Activated T-cell treated with anti-CD3 and anti-CD28 coated beads for 48 hours (primary cell): Measurements from ENCODE around the gene TPP1.

Source experiments
- DNase-seq: peaks from one replicate; pipeline ENCODE4 v3.0.0-alpha.2; 2020; ENCODE audit warnings: low read depth

The TPP1 gene

DNA sequence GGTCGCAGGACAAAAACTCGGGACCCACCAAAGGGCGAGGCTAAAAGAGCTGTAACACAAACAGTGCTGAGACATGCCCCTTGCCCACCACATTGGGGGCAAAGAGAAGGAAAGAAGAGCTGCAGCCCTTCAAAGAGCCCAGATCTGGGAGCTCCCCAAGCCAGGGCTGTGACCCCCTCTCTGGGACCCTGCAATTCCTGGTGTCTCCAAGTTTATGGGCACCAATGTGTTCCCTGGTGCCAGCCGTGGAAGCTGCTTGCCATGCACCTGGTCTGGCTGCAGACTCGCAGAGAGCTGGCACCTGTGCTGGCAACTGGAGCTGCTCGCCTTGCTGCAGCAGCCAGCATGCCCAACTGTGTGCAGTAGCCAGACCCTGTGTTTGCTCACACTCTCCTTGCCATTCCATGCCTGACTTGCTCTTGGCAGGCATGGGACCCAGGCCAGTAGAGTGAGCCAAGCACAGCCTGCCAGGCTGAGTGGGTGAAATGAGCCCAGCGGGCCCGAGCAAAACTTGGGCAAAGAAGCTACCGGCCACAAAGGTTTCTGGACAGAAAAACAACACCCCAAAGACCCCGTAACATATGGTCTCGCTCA lies 31.8 kb downstream of the TPP1 start:
- no peak for DNase-seq

DNA sequence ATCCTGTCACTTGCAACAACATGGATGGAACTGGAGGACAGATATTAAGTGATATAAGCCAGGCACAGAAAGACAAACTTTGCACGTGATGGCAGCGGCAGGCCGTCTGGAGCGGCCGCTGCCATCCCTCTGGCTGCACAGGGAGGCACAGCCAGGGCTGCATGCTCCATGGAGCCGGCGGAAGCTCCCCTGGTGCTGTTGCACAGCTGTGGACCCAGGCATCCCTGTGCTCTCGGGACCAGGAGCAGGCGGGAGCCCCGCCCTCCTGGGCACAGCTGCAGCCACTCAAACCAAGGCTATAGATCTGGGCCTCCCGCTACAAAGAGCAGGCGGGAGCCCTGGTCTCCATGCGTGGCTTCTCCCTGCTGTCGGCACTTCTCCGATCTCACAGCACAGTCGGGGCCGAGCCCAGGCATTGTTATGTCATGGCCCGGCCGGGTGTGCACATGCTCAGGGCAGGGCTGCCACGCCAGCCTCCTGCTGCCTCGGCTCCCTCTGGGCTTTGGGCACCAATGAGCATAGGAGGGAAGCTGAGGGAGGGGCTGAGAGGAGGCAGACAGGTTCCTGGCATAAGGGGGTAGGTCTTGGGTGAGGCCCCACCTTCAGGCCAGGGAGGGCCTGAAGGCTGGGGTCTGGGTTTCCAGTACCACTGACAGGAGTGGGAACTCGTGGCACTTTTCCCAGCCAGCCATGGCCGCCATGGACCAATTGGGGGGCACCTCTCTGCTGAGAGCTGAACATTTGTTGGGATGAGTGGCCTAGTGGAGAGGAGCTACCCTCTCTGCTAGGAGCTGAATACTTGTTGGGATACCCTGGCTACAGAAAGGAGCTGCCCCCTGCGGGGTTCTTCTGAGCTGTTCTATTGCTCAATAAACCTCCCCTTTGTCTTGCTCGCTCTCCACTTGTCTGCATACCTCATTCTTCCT lies 32.5 kb downstream of the TPP1 start:
- DNase-seq: no peak

GRCh38 chr11:6584528-6584927 lies 34.7 kb downstream of the TPP1 start:
- no peak for DNase-seq

DNA sequence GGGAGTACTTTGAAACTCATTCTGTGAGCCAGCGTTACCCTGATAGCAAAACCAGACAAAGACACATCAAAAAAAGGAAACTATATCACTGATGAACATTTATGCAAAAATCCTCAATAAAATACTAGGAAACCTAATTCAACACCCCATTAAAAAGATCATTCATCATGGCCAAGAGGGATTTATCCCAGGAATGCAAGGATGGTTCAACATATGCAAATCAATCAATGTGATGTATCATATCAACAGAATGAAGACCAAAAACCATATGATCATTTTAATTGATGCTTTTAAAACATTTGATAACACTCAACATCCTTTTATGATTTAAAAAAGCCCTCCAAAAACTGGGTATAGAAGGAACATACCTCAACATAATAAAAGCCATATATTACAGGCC lies 35.6 kb downstream of the TPP1 start:
- DNase-seq: no peak

GRCh38 chr11:6579681-6580080 lies 39.5 kb downstream of the TPP1 start:
- no peak for DNase-seq

DNA sequence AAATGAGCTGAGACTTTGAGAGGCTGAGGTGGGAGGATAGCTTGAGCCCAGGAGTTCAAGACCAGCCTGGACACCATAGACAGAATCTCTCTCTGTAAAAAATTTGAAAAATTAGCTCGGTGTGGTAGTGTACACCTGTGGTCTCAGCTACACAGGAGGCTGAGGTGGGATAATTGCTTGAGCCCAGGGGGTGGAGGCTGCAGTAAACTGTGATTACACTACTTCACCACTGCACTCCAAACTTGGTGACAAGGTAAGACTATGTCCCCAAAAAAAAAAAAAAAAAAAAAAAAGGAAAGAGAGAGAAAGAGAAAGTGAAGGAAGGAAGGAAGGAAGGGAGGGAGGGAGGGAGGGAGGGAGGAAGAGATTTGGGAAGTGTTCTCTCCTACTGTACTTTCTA lies 41.1 kb downstream of the TPP1 start:
- DNase-seq: no peak

DNA sequence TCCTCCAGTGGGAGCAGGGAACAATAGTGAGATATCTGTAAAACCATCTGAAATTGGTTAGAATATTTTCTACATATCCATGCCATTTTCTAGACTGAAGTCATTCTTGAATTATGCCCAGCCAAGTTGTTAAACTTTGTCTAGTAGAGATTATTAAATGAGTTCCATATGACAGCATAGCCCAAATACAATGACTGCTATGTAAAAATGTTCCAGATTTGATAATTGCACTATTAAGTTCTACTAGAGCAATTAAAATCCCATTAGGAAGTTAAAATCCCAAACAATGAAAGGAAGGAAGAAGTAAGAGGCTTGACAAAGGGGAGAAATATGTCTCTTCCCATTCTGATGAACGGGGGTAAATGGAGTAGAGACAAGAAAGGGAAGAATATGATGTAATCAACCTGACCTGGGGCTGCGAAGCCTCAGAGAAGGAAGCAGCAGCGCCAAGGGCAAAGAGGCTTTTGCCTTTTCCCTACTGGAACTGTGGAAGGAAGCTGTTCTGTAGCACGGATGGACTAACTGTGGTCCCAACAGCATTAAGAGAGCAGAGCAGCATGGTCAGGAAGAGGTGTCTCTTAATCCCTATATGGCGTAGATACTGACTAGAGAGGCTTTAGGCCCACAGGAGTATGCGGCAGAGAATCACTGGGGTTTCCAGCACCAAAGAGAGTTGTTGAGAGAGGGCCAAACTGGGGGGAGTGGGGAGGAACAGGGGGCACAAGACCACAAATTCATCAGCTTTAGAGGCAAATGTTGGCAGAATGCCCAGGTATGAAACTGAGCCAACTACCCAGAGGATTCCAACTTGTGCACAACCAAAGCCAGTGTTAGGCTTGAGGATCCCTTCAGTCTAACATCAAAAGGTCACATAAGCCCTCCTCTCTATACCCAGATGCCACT lies 42.5 kb downstream of the TPP1 start:
- no peak for DNase-seq

DNA sequence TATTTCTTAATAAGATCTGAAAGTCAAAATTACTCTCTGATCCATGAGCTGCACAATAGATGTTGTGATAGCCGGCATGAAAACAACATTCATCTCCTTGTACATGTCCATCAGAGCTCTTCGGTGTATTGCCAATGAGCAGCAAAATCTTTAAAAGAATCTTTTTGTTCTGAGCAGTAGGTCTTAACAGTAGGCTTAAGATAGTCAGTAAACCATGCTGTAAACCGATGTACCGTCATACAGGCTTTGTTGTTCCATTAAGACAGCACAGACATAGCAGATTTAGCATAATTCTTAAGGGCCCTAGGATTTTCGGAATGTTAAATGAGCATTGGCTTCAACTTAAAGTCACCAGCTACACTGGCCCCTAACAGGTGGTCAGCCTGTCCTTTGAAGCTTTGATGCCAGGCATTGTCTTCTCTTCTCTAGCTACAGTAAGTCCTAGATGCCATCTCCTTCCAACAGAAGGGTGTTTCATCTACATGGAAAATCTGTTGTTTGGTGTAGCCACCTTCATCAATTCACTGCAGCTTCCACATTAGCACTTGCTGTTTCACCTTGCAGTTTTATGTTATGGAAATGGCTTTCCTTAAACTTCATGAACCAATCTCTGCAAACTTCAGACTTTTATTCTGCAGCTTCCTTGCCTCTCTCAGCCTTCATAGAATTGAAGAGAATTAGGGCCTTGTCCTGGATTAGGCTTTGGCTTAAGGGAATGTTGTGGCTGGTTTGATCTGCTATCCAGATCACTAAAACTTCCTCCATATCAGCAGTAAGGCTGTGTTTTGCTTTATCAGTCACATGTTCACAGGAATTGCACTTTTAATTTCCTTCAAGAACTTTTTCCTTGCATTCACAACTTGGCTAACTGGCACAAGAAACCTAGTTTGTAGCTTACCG lies 44.2 kb downstream of the TPP1 start:
- no peak for DNase-seq

- DNase-seq: no peak
These were observed 47.0 kb downstream of the TPP1 start for GRCh38 chr11:6572215-6572614.

- no peak for DNase-seq
These were observed 47.7 kb downstream of the TPP1 start for GRCh38 chr11:6571434-6572008.

DNA sequence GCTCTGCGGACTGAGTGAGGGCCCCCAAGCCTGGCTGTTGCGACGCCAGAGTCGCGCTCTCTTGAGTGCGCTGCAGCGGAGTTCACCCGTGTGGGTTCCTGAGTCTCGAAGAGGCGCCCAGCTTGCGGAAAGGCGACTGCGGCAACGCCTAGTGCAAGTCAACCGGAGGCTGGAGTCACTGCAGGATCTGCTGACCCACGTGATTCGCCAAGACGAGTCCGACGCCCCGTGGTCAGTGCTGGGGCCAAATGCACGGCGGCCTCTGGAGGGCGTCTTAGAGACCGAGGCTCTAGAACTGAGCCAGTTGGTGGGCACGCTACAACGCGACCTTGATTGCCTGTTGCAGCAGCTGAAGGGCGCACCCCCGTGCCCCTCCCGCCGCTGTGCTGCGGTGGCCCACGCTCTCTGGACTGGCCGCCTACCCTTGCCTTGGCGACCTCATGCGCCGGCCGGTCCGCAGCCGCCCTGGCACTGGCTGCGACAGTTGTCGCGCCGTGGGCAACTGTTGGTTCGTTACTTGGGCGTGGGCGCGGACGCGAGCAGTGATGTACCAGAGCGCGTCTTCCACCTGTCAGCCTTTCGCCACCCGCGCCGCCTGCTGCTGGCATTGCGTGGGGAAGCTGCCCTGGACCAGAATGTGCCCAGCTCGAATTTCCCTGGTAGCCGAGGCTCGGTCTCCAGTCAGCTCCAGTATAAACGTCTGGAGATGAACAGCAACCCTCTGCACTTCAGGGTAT lies 48.4 kb downstream of the TPP1 start:
- no peak for DNase-seq

DNA sequence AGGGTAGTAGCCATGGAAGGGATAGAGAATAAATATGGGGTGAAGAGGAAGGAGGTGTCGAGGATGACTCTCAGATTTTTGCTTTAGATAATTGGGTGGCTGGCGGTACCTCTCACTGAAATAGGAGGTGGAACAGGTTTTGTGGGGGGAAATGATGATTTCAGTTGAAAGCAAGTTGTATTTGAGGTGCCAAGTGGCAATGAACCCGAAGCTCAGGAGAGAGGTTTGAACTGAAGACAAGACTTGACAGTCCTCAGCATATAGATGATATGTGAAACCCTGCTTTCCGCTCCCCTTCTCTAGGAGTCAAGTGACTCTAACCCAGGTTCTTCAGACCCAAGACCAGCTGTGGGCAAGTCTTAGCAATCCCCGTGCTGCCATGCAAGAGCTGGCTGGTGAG lies 49.5 kb downstream of the TPP1 start:
- no peak for DNase-seq

DNA sequence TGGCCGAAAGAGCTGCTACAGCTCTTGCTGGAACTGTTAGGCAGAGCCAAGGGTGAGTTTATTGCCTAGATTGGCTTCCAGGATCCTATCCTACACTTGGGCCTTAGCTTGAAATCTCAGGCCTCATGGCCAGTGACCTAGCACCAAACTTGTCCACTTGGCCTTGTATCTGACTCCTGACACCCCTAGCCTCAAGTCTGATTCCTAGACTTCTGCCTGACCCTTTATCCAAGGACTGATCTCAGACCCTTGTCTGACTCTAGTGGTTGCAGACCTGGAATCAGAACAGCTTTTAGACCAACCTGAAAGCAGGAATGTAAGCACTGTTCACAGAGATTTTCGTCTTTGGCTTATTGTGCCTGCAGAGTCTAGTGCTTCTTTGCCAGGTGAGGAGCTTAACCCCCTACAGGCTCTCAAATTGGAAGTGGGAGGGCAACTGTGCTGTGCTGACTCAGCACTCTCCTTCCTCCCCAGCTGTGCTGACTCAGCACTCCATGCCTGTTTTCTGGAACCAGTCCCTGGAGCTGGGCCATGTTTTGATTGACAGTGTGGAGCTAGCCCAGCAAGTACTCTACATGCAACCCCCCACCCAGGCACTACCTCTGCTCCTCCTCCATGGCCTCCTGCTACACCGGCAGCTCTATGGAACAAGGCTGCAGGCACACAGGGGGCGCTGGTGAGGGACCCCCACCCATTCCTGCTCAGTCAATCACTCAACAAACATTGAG lies 50.9 kb downstream of the TPP1 start:
- no peak for DNase-seq

GRCh38 chr11:6567371-6567745 lies 51.9 kb downstream of the TPP1 start:
- no peak for DNase-seq

DNA sequence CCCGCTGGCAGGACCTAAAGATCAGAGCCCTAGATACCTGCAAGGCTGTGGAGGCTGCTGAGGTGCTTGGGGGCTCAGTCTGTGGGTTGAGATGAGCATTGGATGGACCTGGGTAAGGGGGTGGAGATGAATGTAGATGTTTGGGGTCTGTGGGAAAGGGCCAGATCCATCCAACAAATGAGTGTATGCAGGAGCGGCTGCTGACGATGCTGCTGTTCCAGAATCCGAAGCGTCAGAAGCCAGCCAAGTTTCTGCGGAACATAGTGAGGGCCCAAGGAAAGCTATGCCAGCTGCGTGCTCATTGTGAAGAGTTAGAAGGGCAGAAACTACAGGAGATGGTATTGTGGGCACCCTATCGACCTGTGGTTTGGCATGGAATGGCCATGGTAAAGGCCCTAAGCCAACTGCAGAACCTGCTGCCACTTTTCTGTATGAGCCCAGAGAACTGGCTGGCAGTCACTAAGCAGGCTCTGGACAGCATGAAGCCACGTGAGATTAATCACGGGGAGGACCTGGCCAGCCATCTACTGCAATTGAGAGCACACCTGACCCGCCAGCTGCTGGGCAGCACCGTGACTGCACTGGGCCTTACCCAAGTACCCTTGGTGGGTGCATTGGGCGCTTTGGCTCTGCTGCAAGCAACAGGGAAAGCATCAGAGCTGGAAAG lies 52.4 kb downstream of the TPP1 start:
- no peak for DNase-seq

- no peak for DNase-seq
These were observed 53.1 kb downstream of the TPP1 start for GRCh38 chr11:6565988-6566703.

- no peak for DNase-seq
These were observed 53.9 kb downstream of the TPP1 start for GRCh38 chr11:6565325-6565724.

DNA sequence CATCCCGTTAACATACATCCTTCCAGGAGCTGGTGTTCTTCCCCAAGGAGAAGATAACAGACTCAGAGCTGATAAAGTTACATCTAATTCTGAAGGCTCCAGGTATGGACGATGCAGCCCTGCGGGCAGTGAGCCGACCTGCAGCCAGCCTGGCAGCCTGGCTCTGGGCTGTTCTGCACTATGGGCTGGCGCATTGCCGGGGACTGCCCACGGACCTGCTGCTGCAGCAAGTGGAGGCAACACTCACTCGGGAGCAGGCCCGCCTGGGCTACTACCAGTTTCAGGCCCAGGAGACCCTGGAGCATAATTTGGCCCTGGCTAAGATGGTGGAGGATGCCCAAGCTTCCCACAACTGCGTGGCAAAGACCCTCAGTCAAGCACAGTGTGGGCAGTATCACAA lies 55.6 kb downstream of the TPP1 start:
- DNase-seq: no peak
